Lower leg skin (tissue), 3 donors: Measurements from ENCODE around the gene E2F1.

Experiments
- CTCF ChIP-seq, 3 donors: fragments of 450-650 bp; IDR thresholded peaks; one replicate each; pipeline ENCODE4 v1.5.1; 2016; ENCODE audit warnings: antibody characterized with exemption in 3 of 3, mild to moderate bottlenecking in 3 of 3, moderate library complexity in 2 of 3
- POLR2A ChIP-seq, 2 donors: fragments of 450-650 bp; IDR thresholded peaks; one replicate each; pipeline ENCODE4 v1.6.1; 2016 to 2017; ENCODE audit warnings: antibody characterized with exemption in 2 of 2, mild to moderate bottlenecking in 1 of 2, moderate library complexity in 1 of 2

- TF ChIP-seq POLR2A (IDR thresholded peaks at IDR 0.05) (no peak), CTCF (IDR thresholded peaks at IDR 0.05) (no peak)
These were observed 4.9 kb downstream of the E2F1 start for GRCh38 chr20:33681288-33681687.
